Thyroid gland (tissue), 4 donors: ENCODE results near the gene COQ4.

Experiments used
- CTCF ChIP-seq, 6 experiments: fragments of 200-600 bp in 3 of 6; fragments of 450-650 bp in 3 of 6; sonication (generic) in 3 of 6; IDR thresholded peaks; one replicate each; pipeline ENCODE4 v1.5.1; 2016 to 2019; ENCODE audit warnings: antibody characterized with exemption in 6 of 6, mild to moderate bottlenecking in 2 of 6, inconsistent platforms in 1 of 6, moderate library complexity in 1 of 6
- POLR2A ChIP-seq, 2 donors: fragments of 450-650 bp; IDR thresholded peaks; one replicate each; pipeline ENCODE4 v1.6.1; 2017; ENCODE audit warnings: antibody characterized with exemption in 2 of 2, mild to moderate bottlenecking in 2 of 2, moderate library complexity in 1 of 2

- TF ChIP-seq CTCF (IDR thresholded peaks at IDR 0.05) (no peak), POLR2A (IDR thresholded peaks at IDR 0.05) (no peak)
Measured at GRCh38 chr9:128314697-128315096, 7.9 kb upstream of the COQ4 start.
